BJ (cell line): ENCODE data around the gene RCSD1. TPM values are rescaled to one million over a fixed set of nuclear protein-coding genes. Genes with fewer than 3 reads are reported as not detected.

ENCODE experiments used
- CTCF ChIA-PET: fragments of 350-600 bp; formaldehyde crosslinking; extraction: SDS; loops from one replicate; lab custom pipeline; 2021; ENCODE audit warnings: antibody characterized with exemption, inconsistent platforms; lab: Yijun Ruan, JAX
- POLR2A ChIA-PET: fragments of 300-600 bp; sonication (Branson Sonifier 250); formaldehyde crosslinking; extraction: SDS; loops from one replicate; lab custom pipeline; 2021; ENCODE audit warnings: antibody characterized with exemption; lab: Charles Lee
- DNase-seq: peaks from one replicate; pipeline ENCODE4 v3.0.0-alpha.2; 2011; ENCODE audit warnings: low read depth
- H3K27me3 ChIP-seq: 2 replicates; pipeline ENCODE4 v1.6.0; 2011; ENCODE audit warnings: low read length; ENCODE audit not compliant: control insufficient read depth, insufficient read depth
- H3K36me3 ChIP-seq: 2 replicates; pipeline ENCODE4 v1.5.1; 2011; ENCODE audit warnings: low read length; ENCODE audit not compliant: control insufficient read depth, insufficient read depth
- H3K4me3 ChIP-seq: 2 replicates; pipeline ENCODE4 v1.5.1; 2011; ENCODE audit warnings: low read depth, mild to moderate bottlenecking, control low read depth, low read length
- CTCF ChIP-seq: IDR thresholded peaks from 2 replicates; pipeline ENCODE4 v1.5.1; 2011; ENCODE audit warnings: low read depth, mild to moderate bottlenecking, control low read depth, inconsistent platforms, low read length, moderate library complexity; ENCODE audit not compliant: insufficient read depth
- polyA plus RNA-seq: library from polyadenylated mRNA; depleted of rRNA; stranded (reverse); fragments of >200 nt; gene quantifications from 2 replicates; pipeline ENCODE4 v1.2.3, GENCODE V29; 2011

The RCSD1 gene
- polyA plus RNA-seq, 1 experiment = not detected

DNA sequence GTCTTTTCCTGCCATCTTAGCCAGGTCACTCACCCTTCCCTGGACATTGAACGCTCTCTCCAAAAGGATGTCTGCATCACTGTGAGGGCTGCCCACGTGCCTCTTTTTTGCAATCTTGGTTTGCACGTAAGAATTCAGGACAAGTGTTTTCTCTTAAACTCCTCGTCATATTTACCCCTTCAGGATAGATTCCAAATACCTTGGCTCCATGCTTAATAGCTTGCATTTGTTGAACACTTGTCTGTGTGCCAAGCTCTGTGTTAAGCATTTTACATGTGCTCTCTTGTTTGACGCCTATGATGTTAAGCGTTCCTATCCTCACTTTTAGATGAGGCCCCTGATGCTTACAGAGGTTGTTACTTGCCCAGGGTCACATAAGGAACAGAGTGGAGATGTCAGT lies 29.8 kb downstream of the RCSD1 start:
- Histone ChIP-seq H3K27me3 (peaks cover 3% of the 10 kb centered on the region; the same call in 1 of the 2 replicates), H3K36me3 (no peaks in the 10 kb centered on the region), H3K4me3 (no peak overlapping the region)
- TF ChIP-seq CTCF = no peak
- POLR2A ChIA-PET = interaction anchor here (0.5 kb wide), 2 partner anchors 44 to 130 kb away, joined by 4 to 11 read pairs; no protein-coding TSS in a partner anchor
- no peak for DNase-seq
- CTCF ChIA-PET = interaction anchor here (0.6 to 1.0 kb wide), 2 partner anchors 28 to 41 kb away, joined by 3 read pairs; no protein-coding TSS in a partner anchor

DNA sequence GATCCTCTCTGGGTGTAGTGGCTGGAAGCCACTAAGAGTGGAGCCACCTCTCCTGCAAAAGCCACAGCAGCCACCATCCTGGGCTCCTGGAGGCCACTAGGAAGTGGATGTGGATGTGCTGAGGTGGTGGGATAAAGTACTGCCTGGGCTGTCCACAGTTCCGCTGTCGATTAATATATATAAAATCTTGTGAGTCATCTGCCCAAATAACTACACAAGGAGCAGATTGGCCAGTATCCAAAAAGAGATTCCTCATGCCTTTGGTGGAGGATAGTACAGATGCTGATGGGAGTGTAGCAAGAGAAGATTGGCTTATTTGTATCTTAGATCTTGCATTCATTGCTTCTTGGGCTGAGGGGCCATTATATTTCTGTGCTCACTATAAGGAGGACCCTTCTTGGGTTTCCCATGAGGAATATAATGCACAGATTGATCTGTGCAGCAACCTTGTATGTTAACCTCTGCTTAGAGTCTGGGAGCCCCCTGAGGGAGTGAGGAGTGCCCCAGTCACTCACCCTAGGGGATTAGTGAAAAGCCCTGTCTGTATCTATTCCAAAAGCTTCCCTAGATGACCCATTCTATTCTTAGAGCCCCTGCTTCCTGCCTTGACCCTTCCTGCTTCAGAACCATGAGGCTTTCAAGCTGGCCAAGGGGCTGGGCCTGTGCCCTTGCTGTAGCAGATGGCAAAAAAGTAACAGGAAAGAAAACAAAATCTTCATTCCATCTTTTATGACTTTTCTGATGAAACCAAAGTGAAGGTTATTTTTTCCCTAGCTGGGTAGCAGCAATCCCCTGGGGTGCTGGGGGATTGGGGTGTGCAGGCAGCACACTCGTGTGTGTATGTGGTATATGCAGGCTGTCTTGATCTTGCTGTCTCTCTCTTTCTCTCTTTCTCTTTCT lies 31.7 kb downstream of the RCSD1 start:
- DNase-seq = peak; percentile 62
- H3K4me3 ChIP-seq = no peak overlapping the region
- ChIA-PET POLR2A (no interaction called here), CTCF (interaction anchor here (0.9 to 1.5 kb wide), 4 partner anchors 12 to 160 kb away, joined by 3 to 5 read pairs (median 4); no protein-coding TSS in a partner anchor)
- H3K36me3 ChIP-seq = no peaks in the 10 kb centered on the region
- H3K27me3 ChIP-seq = no peaks in the 10 kb centered on the region
- TF ChIP-seq CTCF = no peak

GRCh38 chr1:167663002-167663772 lies 33.2 kb downstream of the RCSD1 start:
- no peak for DNase-seq
- Histone ChIP-seq H3K4me3 (no peak overlapping the region), H3K36me3 (no peaks in the 10 kb centered on the region), H3K27me3 (no peaks in the 10 kb centered on the region)
- POLR2A ChIA-PET = interaction anchor here (0.6 kb wide), 1 partner anchor 61 kb away, joined by 4 read pairs; no protein-coding TSS in a partner anchor
- CTCF ChIA-PET = interaction anchor here (1.0 to 1.5 kb wide), 5 partner anchors 13 to 63 kb away, joined by 3 to 5 read pairs (median 4); no protein-coding TSS in a partner anchor
- no peak for TF ChIP-seq CTCF

- ChIA-PET POLR2A (no interaction called here), CTCF (interaction anchor here (1.4 kb wide), 1 partner anchor 22 kb away, joined by 3 read pairs; no protein-coding TSS in a partner anchor)
- Histone ChIP-seq H3K4me3 (no peak overlapping the region), H3K36me3 (no peaks in the 10 kb centered on the region), H3K27me3 (no peaks in the 10 kb centered on the region)
- no peak for DNase-seq
- TF ChIP-seq CTCF = no peak
These were observed 35.4 kb downstream of the RCSD1 start for GRCh38 chr1:167665469-167665868.
